GM19351 (cell line): ENCODE results near the gene LRRC27.

ENCODE experiments used
- ATAC-seq: cut with Tn5 transposase; IDR thresholded peaks from one replicate; pipeline ENCODE4 v1.9.1; 2021; ENCODE audit warnings: mild to moderate bottlenecking, moderate library complexity; ENCODE audit not compliant: unreplicated experiment

LRRC27 gene

GRCh38 chr10:132300582-132300981 lies 31.4 kb upstream of the LRRC27 start:
- no peak for ATAC-seq

GRCh38 chr10:132301371-132302330 lies 30.3 kb upstream of the LRRC27 start:
- no peak for ATAC-seq

GRCh38 chr10:132302421-132303310 lies 29.3 kb upstream of the LRRC27 start:
- ATAC-seq: no peak

- ATAC-seq: no peak
Observed at GRCh38 chr10:132303361-132304115, 28.5 kb upstream of the LRRC27 start.

GRCh38 chr10:132304756-132305509 lies 27.1 kb upstream of the LRRC27 start:
- no peak for ATAC-seq

- ATAC-seq: no peak
Observed at GRCh38 chr10:132305654-132306342, 26.2 kb upstream of the LRRC27 start.

GRCh38 chr10:132306343-132306685 lies 25.7 kb upstream of the LRRC27 start:
- ATAC-seq: no peak

GRCh38 chr10:132306864-132307751 lies 24.9 kb upstream of the LRRC27 start:
- ATAC-seq: peak; percentile 18

GRCh38 chr10:132307823-132308586 lies 24.0 kb upstream of the LRRC27 start, which contains the start of gene STK32C:
STK32C (minus strand) TSS chr10:132307950; CDS start chr10:132307833, 117 bp downstream.
- peak; percentile 75 for ATAC-seq

GRCh38 chr10:132308587-132309470 lies 23.2 kb upstream of the LRRC27 start:
- ATAC-seq: peak; percentile 4

GRCh38 chr10:132309471-132309865 lies 22.5 kb upstream of the LRRC27 start:
- no peak for ATAC-seq

- no peak for ATAC-seq
Observed at GRCh38 chr10:132309879-132310591, 22.0 kb upstream of the LRRC27 start.

- ATAC-seq: no peak
Observed at GRCh38 chr10:132310701-132311337, 21.2 kb upstream of the LRRC27 start.

GRCh38 chr10:132311338-132311939 lies 20.6 kb upstream of the LRRC27 start:
- no peak for ATAC-seq

- ATAC-seq: no peak
Observed at GRCh38 chr10:132313305-132313704, 18.7 kb upstream of the LRRC27 start.
